GM21367 (cell line): ENCODE results near the gene PHACTR4.
"Not testable (repeated sequence)": the region's sequence is repeated elsewhere in the genome, so short reads cannot be mapped to it uniquely, and the experiment has no call there.

Experiments
- ATAC-seq: cut with Tn5 transposase; IDR thresholded peaks from one replicate; pipeline ENCODE4 v1.9.1; 2021; ENCODE audit not compliant: unreplicated experiment

PHACTR4 gene

DNA sequence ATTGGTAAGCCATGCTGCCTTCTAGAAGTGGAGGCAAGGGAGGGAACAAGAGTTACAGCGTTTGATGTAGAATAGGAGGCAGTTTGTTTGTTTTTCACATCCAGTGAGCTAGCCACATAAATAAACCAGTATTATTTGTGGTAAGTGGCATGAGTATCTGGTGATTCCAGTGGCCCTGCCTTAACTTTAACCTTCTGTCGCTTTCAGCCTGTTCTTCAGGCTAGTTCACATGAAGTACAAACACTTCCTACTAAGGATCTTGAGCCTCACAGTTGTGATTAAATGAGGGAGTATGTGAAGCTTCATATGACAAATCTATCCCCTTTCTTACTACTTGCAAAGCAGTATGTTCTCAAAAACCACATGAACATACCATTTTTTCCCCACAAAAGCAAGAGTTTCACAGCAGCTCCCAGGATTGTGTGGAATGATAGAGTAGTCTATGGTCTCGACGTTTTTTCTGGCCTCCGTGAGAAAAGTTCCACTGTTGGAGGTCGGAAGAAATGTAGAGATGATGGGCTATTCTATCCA, 59.5 kb downstream of the PHACTR4 start:
- no peak for ATAC-seq

DNA sequence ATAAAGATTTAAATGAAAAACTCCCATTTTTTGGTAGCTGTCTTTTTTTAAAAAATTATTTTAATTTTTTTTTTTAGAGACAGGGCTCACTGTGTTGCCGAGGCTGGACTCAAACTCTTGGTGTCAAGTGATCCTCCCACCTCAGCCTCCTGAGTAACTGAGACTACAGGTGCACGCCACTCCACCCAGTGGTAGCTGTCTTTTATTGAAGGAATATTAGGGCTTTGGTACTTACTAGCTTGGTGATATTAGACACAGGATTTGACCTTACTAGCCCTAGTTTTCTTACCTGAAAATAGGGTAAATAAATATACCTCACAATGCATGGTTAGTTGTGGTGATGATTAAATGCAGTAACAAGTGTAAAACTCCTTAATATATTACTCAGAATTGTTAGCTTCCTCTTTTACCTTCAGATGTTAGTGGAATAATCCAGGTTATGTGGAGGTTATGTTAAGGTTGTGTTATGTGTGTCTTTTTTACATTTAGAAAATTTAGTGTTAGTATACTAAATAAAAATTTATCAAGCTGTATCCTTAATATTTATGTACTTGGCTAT, 66.8 kb downstream of the PHACTR4 start:
- ATAC-seq: no peak

- ATAC-seq: no peak
Observed at GRCh38 chr1:28437264-28437923, 67.9 kb downstream of the PHACTR4 start.

- no peak for ATAC-seq
Observed at GRCh38 chr1:28437924-28438699, 68.6 kb downstream of the PHACTR4 start.

DNA sequence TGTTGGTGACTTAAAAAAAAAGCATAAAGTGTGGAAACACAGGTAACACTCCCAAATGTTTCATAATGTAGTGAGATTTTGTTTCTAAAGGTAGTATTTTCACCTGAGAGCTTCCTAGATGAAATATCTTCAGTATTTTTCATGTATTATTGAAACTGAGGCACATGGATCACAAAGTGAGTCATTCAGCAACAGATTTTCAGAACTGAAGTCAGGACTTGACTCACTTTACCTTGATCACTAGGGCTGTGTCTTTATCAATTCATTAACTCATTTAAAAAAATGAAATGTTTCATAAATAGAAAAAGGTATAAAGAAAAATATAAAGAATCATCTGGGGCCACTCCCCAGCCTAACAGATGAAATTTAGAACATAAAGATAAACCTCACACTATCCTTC, 69.8 kb downstream of the PHACTR4 start:
- no peak for ATAC-seq

DNA sequence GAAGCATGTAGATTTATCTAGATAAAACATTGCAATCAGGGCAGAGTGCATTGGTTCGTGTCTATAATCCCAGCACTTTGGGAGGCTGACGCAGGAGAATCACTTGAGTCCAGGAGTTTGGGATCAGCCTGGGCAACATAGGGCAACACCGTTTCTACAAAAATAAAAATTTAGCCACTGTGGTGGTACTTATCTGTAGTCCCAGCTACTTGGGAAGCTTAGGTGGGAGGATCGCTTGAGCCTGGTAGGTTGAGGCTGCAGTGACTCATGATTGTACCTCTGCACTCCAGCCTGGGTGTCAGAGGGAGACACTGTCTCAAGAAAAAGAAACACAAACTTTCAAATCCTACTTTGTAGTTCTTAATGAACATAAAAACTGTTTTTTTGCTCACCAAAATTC, 72.1 kb downstream of the PHACTR4 start:
- no peak for ATAC-seq

DNA sequence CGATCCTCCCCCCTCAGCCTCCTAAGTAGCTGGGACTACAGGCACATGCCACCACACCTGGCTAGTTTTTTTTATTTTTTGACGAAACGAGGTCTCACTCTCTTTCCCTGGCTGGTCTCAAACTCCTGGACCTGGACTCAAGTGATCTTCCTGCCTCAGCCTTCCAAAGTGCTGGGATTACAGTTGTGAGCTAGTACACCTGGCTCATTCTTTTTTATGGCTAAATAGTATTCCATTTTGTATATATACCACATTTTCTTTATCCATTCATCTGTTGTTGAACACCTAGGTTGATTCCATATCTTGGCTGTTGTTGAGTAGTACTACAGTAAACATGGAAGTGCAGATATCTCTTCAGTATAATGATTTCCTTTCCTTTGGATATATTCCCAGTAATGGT, 74.0 kb downstream of the PHACTR4 start:
- ATAC-seq: no peak

- ATAC-seq: no peak
Observed at GRCh38 chr1:28447679-28448078, 78.1 kb downstream of the PHACTR4 start.

- not testable (repeated sequence) for ATAC-seq
Observed at GRCh38 chr1:28448094-28448611, 78.6 kb downstream of the PHACTR4 start.

- ATAC-seq: no peak
Observed at GRCh38 chr1:28449904-28450303, 80.4 kb downstream of the PHACTR4 start.

DNA sequence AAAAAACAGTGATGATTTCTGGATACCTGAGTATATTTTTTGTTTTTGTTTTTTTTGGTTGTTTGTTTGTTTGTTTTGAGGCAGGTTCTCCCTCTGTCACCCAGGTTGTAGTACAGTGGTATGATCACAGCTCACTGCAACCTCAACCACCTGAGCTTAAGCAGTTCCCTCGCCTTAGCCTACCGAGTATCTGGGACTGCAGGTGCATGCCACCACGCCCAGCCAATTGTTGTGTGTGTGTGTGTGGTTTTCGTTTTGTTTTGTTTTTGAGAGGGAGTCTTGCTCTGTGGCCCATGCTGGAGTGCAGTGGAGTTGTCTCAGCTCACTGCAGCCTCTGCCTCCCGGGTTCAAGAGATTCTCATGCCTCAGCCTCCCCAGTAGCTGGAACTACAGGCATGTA, 81.0 kb downstream of the PHACTR4 start:
- no peak for ATAC-seq

DNA sequence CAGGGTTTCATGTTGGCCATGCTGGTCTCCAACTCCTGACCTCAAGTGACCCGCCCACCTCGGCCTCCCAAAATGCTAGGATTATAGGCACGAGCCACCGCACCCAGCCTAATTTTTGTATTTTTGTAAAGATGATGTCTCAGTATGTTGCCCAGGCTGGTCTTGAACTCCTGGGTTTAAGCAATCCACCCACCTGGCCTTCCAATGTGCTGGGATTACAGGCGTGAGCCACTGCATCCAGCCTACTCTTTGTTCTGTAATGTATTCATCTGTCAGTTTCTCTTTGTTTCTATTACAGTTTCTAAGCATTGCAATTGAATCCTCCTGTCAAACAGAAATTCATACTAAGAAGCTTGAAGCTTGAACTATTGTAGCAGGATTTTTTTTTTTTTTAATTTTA, 81.5 kb downstream of the PHACTR4 start:
- no peak for ATAC-seq

DNA sequence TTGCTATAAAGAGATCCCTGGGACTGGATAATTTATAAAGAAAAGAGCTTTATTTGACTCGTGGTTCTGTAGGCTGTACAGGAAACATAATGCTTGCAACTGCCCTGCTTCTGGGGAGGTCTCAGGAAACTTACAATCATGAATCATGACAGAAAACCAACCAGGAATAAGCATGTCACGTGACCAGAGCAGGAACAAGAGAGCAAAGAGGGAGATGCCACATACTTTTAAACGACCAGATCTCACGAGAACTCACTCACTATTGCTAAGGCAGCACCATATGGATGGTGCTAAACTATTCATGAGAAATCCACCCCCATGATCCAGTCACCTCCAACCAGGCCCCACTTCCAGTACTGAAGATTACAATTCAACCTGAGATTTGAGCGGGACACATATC, 86.5 kb downstream of the PHACTR4 start:
- ATAC-seq: no peak

DNA sequence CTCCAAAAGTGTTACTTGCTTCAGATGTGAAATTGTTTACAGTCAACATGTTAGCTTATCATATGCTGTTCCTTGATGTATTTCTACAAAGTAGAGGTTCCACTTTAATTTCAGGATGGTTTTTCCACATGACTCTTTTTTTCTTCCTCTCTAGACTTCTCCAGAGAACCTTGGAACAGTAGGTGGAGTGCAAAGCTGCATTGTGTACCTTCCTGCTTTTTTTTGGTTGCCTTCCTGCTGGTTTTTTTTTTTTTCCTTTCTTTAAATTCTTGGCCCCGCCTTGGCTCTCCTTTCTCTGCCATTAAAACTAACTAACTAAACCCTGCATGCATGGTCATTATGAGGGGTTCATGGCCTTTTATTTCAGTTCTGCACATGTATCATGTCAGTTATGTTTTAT, 88.1 kb downstream of the PHACTR4 start:
- ATAC-seq: no peak

GRCh38 chr1:28458237-28459228, 89.0 kb downstream of the PHACTR4 start:
- no peak for ATAC-seq

GRCh38 chr1:28466226-28466778, 96.8 kb downstream of the PHACTR4 start:
- no peak for ATAC-seq

DNA sequence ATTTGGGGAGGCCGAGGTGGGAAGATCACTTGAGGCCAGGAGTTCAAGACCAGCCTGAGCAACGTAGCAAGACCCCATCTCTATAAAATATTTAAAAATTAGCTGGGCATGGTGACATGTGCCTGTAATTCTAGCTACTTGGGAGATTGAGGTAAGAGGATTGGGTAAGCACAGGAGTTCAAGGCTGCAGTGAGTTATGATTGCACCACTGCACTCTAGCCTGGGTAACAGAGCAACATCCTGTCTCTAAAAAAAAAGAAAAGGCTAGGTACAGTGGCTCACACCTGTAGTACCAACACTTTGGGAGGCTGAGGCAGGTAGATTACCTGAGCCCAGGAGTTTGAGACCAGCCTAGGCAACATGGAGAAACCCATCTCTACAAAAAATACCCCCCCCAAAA, 100.6 kb downstream of the PHACTR4 start:
- ATAC-seq: no peak

DNA sequence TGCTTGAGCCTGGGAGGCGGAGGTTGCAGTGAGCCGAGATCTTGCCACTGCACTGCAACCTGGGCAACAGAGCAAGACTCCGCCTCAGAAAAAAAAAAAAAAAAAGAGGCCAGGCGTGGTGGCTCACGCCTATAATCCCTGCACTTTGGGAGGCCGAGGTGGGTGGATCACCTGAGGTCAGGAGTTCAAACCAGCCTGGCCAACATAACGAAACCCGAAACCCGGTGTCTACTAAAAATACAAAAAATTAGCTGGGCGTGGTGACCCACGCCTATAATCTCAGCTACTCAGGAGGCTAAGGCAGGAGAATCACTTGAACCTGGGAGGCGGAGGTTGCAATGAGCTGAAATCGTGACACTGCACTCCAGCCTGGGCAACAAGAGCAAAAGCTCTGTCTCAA, 110.0 kb downstream of the PHACTR4 start:
- not testable (repeated sequence) for ATAC-seq

- no peak for ATAC-seq
Observed at GRCh38 chr1:28480308-28480707, 110.8 kb downstream of the PHACTR4 start.

DNA sequence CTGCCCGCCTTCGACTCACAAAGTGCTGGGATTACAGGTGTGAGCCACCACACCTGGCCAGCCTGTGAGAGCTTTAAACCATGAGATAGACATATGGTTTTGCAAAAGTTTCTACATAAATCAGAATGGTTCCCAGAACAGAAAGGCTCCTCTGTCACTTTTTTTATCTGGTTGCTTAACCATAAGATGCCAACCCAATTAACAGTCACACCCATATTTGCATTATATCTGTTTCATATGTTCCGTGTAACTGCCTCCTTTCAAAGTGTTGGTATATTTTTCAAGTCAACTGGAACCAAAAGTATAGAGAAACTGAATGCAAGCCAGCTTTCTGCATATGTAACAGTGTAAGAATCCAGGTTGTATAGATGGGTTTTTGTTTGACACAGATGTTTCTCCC, 112.6 kb downstream of the PHACTR4 start:
- no peak for ATAC-seq
